Tibial nerve (tissue), 4 donors: ENCODE measurements around the gene DAZAP1.
A peak's percentile ranks its signal among the peaks of the same experiment; 100 is the strongest.

Experiments used
- CTCF ChIP-seq, 5 experiments: fragments of 200-600 bp in 3 of 5; fragments of 450-650 bp in 2 of 5; sonication (generic) in 3 of 5; IDR thresholded peaks; one replicate each; pipeline ENCODE4 v1.5.1; 2016 to 2019; ENCODE audit warnings: antibody characterized with exemption in 5 of 5, mild to moderate bottlenecking in 3 of 5, moderate library complexity in 2 of 5
- EP300 ChIP-seq, 2 donors: sonication (generic); formaldehyde crosslinking; IDR thresholded peaks; one replicate each; pipeline ENCODE4 v1.6.1; 2017; ENCODE audit warnings: antibody characterized with exemption in 2 of 2, mild to moderate bottlenecking in 1 of 2
- POLR2A ChIP-seq, 2 donors: fragments of 450-650 bp; IDR thresholded peaks; one replicate each; pipeline ENCODE4 v1.6.1; 2017; ENCODE audit warnings: antibody characterized with exemption in 2 of 2, mild to moderate bottlenecking in 2 of 2, moderate library complexity in 2 of 2

- no peak for TF ChIP-seq CTCF (IDR thresholded peaks at IDR 0.05)
- TF ChIP-seq EP300 (IDR thresholded peaks at IDR 0.05), result peak in 1 of 2 donors; percentile 7
- peak in 1 of 2 donors; percentile 30 for TF ChIP-seq POLR2A (IDR thresholded peaks at IDR 0.05)
Observed at GRCh38 chr19:1386945-1387683, 20.3 kb upstream of the DAZAP1 start.
